Kidney epithelial cell (primary cell): ENCODE results near the gene HOXA4. TPM values are rescaled to one million over a fixed set of nuclear protein-coding genes. Genes with fewer than 3 reads are reported as not detected.

ENCODE experiments used
- DNase-seq: peaks from one replicate; pipeline ENCODE4 v3.0.0-alpha.2; 2010; ENCODE audit warnings: low read depth
- H3K27me3 ChIP-seq: 2 replicates; pipeline ENCODE4 v1.6.0; 2011; ENCODE audit warnings: low read length; ENCODE audit not compliant: control insufficient read depth, insufficient read depth
- H3K36me3 ChIP-seq: 2 replicates; pipeline ENCODE4 v1.5.1; 2011; ENCODE audit warnings: low read length; ENCODE audit not compliant: control insufficient read depth, insufficient read depth
- H3K4me3 ChIP-seq: 2 replicates; pipeline ENCODE4 v1.5.1; 2011; ENCODE audit warnings: low read depth, mild to moderate bottlenecking, control low read depth, low read length
- CTCF ChIP-seq: IDR thresholded peaks from 2 replicates; pipeline ENCODE4 v1.5.1; 2011; ENCODE audit warnings: mild to moderate bottlenecking, moderate library complexity, low read length, control low read depth, inconsistent platforms; ENCODE audit not compliant: insufficient read depth, poor library complexity, severe bottlenecking
- total RNA-seq: library from RNA; depleted of rRNA; stranded (reverse); fragments of >200 nt; gene quantifications from 2 replicates; pipeline ENCODE4 v1.2.3, GENCODE V29; 2015

HOXA4 gene
- total RNA-seq, 1 donor from 2014 or later, result 7.4 TPM

GRCh38 chr7:27173511-27173955 lies 43.0 kb upstream of the HOXA4 start:
- H3K4me3 ChIP-seq, result peak overlapping the region; percentile 72

GRCh38 chr7:27172823-27173510 lies 42.4 kb upstream of the HOXA4 start:
- Histone ChIP-seq H3K36me3 (peaks cover 2% of the 10 kb centered on the region), H3K4me3 (peak overlapping the region; percentile 72), H3K27me3 (no peaks in the 10 kb centered on the region)
- TF ChIP-seq CTCF, result no peak
- no peak for DNase-seq

More at GRCh38 chr7:27173511-27173955, 43.0 kb upstream of the HOXA4 start:
- no peak for TF ChIP-seq CTCF
- Histone ChIP-seq H3K27me3 (no peaks in the 10 kb centered on the region), H3K36me3 (peaks cover 2% of the 10 kb centered on the region)
- no peak for DNase-seq

GRCh38 chr7:27172315-27172774 lies 41.8 kb upstream of the HOXA4 start:
- TF ChIP-seq CTCF, result no peak
- Histone ChIP-seq H3K36me3 (peaks cover 2% of the 10 kb centered on the region), H3K4me3 (peak overlapping the region; percentile 72), H3K27me3 (no peaks in the 10 kb centered on the region)
- DNase-seq, result no peak

GRCh38 chr7:27171637-27172314 lies 41.2 kb upstream of the HOXA4 start:
- Histone ChIP-seq H3K36me3 (peaks cover 2% of the 10 kb centered on the region), H3K27me3 (no peaks in the 10 kb centered on the region), H3K4me3 (peak overlapping the region; percentile 72)
- no peak for DNase-seq
- TF ChIP-seq CTCF, result no peak

- no peak for DNase-seq
- Histone ChIP-seq H3K27me3 (no peaks in the 10 kb centered on the region), H3K36me3 (peaks cover 2% of the 10 kb centered on the region), H3K4me3 (peak overlapping the region; percentile 72)
- TF ChIP-seq CTCF, result no peak
Measured at GRCh38 chr7:27171325-27171636, 40.7 kb upstream of the HOXA4 start.
